ENCODE results near the gene HNF1B. TPM values are rescaled to one million over a fixed set of nuclear protein-coding genes. Genes with fewer than 3 reads are reported as not detected.
A peak's percentile ranks its signal among the peaks of the same experiment; 100 is the strongest.

Gene HNF1B
- total RNA-seq, 2 donors from 2014 or later, result not detected

DNA sequence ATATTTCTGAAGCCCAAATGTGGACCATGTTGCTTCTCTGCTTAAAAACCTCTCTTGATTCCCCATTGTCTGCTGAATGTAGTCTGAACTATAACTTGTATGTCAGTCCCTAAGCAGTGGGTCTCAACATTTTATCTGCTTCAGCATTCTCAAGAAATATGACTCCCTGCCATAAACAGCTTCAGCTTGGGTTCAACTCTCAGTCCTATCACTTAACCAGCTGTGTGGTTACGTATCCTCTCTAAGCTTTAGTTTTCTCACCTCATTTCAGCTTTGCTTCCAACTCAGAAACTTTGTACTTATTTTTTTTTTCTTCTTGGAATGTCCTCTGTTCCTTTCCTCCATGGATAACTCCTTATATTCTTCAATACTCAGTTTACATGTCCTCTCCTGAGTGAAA is 97.0 kb downstream of the HNF1B start:
- intact Hi-C loops (cut with DNase I), result no loop called here
- DNase-seq (ENCODE audit: low spot score), result no peak

DNA sequence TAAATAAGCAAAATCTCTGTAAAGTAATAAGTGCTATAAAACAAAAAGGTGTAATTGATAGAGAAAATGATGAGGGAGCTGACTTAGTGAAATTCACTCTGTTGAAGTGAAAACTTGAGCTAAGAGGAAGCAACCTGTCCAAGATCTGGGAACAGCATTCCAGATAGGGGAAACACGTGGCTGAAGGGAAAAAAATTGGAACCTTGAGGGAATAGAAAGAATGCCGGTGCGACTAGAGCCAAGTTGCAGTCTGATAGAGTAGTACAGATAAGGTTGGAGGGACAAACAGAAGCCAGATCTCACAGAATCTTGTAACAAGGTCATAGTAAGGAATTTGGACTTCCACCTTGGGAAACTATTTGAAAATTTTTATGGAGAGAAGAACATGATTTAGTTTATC is 101.0 kb downstream of the HNF1B start:
- intact Hi-C loops (cut with DNase I), result no loop called here
- DNase-seq (ENCODE audit: low spot score), result no peak

DNA sequence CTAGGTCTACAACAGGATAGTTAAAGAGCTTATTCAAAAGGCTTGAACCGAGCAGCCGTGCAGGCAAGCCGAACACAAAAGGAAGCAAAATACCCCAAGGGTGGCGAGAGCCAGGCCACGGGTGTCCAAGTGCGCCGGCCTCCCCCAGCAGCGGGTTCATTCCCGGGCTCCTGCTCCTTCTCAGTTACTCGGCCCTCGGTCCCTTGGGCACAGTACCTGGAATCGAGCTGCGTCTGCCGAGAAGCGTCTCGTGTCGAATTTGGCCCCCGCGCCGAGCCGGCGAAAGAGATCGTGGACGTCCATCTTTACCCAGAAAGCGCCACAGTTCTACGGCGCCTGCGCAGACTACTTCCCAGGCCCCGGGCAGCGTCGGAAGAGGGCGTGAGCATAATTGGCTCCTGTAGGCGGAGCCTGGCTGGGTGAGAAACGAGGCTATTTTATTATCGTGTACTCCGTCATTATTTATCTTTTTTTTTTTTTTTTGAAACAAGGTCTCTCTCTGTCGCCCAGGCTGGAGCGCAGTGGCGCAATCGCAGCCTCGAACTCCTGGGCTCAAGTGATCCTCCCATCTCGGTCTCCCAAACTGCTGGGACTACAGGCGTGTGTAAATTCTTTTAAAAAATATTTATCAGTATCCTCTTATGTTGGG is 101.6 kb downstream of the HNF1B start, which contains the start of gene DDX52:
Gene DDX52, minus strand, starts transcription at position 329 of the 649 bp plus-strand sequence. Its CDS starts 26 bp downstream, at position 303.
- peak; percentile 98 for DNase-seq (ENCODE audit: low spot score)
- intact Hi-C loops (cut with DNase I), result no loop called here

DNA sequence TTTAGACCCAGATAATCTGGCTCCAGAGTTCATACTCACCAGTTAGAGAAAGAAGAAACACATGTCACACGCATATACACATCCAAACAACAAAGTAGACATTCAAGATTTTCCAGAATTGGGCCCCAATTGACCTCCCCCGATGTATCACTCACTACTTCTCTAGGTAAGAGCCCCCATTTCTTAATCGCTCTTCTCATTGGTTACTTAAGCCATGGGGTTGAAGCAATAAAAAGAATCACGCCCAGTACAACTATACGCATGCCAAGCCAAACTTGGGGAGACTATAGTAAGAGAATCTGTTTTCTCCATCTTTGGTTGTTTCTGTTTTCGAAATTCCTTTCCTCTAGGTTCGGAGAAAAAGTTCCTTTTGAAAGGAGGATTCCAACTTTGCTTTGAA is 102.2 kb downstream of the HNF1B start:
- DNase-seq (ENCODE audit: low spot score), result no peak
- intact Hi-C loops (cut with DNase I), result no loop called here

DNA sequence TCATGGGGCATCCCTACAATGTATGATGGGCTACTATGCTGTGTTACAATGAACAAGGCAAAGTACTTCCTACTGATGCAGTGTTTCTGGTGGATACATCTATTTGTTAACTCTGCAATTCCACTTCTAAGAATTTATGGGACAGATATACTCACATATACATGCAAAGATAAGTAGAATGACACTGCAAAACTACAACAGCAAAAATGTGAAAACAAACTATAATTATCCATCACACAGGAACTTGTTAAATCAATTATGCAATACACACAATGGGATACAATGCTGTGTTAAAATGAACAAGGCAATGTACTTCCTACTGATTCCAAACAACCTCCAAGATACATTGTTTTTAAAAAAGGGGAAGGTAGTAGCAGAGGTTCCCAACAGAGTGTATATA is 104.8 kb downstream of the HNF1B start:
- intact Hi-C loops (cut with DNase I), result no loop called here
- no peak for DNase-seq (ENCODE audit: low spot score)

DNA sequence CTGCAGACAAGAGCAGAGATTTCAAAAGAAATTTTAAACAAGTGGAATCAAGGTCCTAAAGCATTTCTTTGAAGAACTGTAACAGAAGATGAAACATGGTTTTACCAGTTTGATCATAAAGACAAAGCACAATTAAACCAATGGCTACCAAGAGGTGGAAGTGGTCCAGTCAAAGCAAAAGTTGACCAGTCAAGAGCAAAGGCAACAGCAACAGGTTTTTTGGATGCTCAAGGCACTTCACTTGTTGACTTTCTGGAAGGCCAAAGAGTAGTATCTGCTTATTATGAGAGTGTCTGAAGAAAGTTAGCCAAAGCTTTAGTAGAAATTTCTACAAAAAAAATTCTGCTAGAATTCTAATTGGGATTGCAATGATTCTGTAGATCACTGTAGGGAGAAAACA is 106.9 kb downstream of the HNF1B start:
- DNase-seq (ENCODE audit: low spot score), result no peak
- intact Hi-C loops (cut with DNase I), result no loop called here

Other genes starting within 250 kb of the HNF1B start
- gene SYNRG, start 135.6 kb downstream of the HNF1B start, total RNA-seq, result 10 to 100 TPM; 20.7 to 24.3 TPM
- 10 to 100 TPM; 16.8 to 20.7 TPM for gene DDX52, start 101.6 kb downstream of the HNF1B start, total RNA-seq
- not detected for gene TBC1D3K, start 179.4 kb upstream of the HNF1B start, total RNA-seq
- 1 to 10 TPM; 4.8 to 5.6 TPM for gene TBC1D3L, start 244.0 kb upstream of the HNF1B start, total RNA-seq

Data from posterior vena cava (tissue), 2 donors.